GM21360 (cell line): Measurements from ENCODE around the gene LMOD2.

ENCODE experiments used
- ATAC-seq: cut with Tn5 transposase; IDR thresholded peaks from one replicate; pipeline ENCODE4 v1.9.1; 2021; ENCODE audit warnings: mild to moderate bottlenecking, moderate library complexity; ENCODE audit not compliant: unreplicated experiment

The LMOD2 gene

DNA sequence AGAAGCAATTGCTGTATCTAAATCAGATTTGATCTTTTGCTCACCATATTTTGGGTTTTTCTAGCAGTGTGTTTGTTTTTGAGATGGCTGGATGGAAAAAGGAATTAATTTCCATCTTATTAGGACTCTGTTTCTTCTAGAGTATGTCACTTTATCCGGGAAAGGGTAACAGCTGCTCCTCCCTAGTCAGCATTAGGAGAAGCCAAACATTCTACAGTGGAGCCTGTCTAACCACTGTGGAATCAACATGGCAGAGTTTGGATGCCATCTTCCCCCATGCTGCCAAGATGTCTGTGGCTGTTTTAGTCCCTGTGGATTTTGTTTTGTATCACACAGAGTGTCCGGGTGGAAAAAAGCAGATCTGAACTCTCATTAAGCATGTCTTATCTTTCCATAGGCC is 16.0 kb upstream of the LMOD2 start:
- no peak for ATAC-seq

DNA sequence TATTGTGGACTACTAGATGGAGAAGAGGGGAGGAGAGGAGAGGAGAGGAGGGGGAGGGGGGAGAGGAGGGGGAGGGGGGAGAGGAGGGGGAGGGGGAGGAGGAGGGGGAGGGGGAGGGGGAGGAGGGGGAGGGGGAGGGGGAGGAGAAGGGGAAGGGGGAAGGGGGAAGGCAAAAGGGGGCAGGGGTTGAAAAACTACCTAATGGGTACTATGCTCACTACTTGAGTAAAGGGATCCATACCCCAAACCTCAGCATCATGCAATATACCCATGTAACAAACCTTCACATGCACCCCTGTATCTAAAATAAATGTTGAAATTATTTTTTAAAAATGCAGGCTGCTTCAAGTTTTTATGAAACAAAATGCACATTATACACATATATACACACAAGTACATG is 15.1 kb upstream of the LMOD2 start:
- no peak for ATAC-seq

DNA sequence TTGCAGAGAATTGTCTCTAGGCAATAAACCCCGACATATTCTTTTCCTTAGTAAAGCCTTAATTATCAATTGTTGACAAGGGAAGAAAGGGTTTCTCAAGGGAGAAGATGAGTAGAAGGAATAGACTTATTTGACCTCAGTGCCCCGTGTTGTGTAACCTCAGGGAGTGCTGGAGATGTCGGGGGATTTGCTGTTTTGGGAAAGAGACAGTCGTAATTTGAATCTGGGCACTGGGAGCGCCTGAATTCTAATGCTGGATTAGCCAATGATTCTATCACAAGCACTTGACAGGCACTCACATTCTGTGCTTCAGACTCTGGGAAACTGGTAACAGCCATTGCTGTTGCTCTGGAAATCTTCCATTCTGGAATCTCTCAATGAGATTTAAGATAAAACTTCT is 13.8 kb upstream of the LMOD2 start:
- no peak for ATAC-seq

GRCh38 chr7:123643495-123644441 is 11.9 kb upstream of the LMOD2 start:
- no peak for ATAC-seq

- no peak for ATAC-seq
These were observed 10.2 kb upstream of the LMOD2 start for GRCh38 chr7:123645516-123645915.

- ATAC-seq = no peak
These were observed 8.4 kb upstream of the LMOD2 start for GRCh38 chr7:123647106-123647730.

GRCh38 chr7:123649964-123650363 is 5.7 kb upstream of the LMOD2 start:
- no peak for ATAC-seq

DNA sequence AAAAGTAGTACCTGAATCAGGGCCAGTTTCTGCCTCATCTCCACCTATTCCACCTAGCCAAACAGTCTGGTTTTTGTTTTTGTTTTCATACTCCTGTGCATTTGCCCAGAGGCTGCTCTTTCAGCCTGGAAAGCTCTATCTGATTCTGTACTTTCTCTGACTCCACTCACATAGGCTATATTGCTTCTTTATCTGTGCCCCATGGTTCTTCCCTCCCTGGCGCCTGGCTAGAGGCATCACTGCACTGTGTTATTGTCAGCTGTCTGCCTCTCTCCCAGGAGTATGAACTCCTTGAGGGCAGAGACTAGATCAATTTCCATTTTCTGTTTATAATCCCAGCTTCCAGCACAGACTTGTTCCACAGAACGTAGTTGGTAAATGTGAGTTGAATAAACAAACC is 5.1 kb upstream of the LMOD2 start:
- ATAC-seq = no peak

GRCh38 chr7:123652406-123652805 is 3.3 kb upstream of the LMOD2 start:
- no peak for ATAC-seq

DNA sequence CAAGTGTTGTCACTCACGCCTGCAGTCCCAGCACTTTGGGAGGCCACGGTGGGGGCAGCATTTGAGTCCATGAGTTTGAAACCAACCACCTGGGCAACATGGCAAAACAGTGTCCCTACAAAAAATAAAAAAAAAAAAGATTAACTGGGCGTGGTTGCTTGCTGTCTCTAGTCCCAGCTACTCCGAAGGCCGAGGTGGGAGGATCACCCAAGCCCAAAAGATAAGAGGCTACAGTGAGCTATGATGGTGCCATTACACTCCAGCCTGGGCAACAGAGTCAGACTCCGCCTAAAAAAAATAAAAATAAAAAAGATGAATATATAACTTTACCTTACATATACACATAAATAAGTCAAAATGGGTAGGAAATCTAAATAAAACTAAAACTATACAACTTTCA is 2.5 kb upstream of the LMOD2 start:
- no peak for ATAC-seq

- ATAC-seq = no peak
These were observed 1.1 kb downstream of the LMOD2 start for GRCh38 chr7:123656544-123657303.

- ATAC-seq = no peak
These were observed 1.6 kb downstream of the LMOD2 start for GRCh38 chr7:123657304-123657685.

DNA sequence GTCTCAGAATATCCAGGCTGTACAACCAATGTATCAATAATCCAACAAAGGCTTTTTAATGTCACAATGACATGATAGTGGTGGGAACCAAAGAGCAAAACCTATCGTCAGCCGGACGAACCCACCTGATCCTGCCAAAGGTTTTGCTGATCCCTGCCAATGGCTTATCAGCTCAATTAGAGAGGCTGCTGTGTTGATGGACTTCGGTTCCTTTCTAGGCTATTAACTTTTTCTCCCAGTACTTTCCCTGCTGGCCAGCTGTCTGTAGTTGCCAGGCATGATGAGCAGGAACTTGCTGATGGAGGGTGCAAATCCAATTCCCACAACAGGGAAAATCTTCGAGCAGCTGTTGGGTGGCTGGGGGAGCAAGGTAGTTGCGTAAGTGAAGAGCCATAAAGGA is 2.4 kb downstream of the LMOD2 start:
- ATAC-seq = no peak

DNA sequence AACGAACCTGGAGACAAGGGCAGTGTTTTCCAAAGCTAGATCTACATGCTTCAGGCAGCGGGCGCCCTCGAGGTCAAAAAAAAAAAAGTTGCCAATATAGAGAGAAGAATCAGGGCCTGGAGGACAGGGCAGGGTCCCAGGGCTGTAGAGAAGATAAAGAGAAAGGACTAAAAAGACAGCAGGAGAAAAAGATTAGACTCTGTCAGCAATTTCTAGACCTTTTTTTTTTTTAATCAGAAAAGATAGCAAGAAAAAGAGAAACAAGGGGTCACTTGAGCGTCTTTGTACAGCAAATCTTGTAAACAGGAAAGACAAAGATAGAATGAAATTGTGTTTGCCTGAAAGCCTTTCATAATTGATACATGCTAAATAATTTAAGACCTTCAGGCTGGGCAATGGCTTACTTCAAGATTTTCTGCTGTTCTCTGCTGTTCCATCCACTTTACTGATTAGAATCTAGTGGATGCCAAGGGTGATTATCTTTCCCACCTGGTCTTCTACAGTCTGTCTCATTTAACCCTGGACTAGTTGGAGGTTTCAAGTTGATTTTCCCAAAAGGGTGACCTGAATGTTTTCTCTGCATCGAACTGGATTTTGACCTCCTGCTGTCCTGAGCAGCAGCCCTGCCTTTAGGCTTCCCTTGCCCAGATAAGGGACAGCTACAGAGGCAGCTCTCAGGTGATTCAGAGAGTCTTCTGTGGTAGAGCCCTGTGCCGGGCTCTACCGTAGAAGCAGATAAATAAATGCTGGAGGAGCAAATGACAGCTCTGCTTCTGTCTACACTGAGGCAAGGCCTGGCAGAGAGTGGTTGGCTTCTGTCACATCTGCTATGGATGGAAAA is 5.1 kb downstream of the LMOD2 start:
- ATAC-seq = no peak

- ATAC-seq = no peak
These were observed 6.1 kb downstream of the LMOD2 start for GRCh38 chr7:123661765-123662164.

DNA sequence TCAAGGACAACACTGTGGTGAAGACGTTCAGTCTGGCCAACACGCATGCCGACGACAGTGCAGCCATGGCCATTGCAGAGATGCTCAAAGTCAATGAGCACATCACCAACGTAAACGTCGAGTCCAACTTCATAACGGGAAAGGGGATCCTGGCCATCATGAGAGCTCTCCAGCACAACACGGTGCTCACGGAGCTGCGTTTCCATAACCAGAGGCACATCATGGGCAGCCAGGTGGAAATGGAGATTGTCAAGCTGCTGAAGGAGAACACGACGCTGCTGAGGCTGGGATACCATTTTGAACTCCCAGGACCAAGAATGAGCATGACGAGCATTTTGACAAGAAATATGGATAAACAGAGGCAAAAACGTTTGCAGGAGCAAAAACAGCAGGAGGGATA is 6.6 kb downstream of the LMOD2 start:
- ATAC-seq = no peak

DNA sequence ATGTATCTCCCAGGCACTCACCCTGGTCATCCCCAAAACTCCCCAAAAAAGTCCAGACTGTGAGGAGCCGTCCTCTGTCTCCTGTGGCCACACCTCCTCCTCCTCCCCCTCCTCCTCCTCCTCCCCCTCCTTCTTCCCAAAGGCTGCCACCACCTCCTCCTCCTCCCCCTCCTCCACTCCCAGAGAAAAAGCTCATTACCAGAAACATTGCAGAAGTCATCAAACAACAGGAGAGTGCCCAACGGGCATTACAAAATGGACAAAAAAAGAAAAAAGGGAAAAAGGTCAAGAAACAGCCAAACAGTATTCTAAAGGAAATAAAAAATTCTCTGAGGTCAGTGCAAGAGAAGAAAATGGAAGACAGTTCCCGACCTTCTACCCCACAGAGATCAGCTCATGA is 7.1 kb downstream of the LMOD2 start:
- ATAC-seq = no peak

DNA sequence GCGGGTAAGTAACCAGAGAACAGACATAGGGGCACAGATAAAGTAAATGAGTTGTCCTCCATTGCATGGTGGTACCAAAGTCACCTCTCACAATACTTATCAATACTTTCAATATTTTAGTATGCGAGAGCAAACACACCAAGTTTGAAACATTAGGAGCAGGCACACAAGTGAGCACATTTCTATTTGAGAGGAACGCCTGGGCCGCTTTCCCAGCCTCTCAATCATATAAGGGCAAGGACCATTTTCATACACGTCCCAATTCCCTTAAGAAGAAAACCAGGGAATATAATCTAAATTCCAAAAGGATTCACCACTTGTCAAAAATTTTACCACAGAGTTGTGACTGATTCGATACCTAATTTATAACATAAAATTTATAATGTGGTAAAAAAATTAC is 7.5 kb downstream of the LMOD2 start:
- ATAC-seq = no peak

DNA sequence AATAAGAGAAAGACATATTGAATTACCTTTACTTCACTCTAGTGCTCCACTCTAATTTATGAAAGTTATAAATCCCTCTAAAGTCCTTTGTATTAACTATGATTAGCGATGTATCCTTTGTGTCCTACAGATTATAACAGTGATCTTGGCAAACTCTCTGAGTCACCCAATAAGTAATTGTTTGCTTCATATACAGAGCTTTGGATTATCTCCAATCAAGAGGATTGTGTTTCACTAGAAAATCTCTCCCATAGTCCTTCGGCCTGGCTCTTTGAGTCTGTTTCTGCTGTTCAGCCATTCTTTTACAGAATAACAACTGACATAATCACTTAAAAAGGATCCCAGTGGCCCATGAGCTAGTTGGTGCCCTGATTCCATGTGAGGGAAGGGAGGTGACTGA is 9.5 kb downstream of the LMOD2 start:
- ATAC-seq = no peak

- no peak for ATAC-seq
These were observed 10.2 kb downstream of the LMOD2 start for GRCh38 chr7:123665896-123666295.

DNA sequence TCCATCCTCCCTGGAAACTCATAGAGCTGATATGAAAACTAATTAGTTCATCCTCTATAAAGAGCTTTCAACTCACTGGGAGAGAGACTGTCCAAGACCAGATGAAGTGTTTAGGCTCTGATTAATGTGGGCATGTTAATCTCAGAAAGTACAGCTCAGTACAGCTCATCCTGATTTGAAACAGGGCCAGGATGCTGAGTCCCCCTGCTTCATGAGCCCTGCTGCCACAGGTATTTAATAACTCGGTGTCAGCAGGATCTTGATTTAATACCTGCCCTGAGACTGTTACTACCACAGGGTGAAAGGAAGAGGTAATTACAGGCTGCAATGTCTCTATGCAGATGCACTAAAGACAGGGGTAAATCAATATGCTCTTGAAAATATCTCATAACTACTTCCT is 10.8 kb downstream of the LMOD2 start:
- ATAC-seq = no peak
